ENCODE results near the gene UBXN2A.
A peak's percentile ranks its signal among the peaks of the same experiment; 100 is the strongest.
"Not testable (repeated sequence)": the region's sequence is repeated elsewhere in the genome, so short reads cannot be mapped to it uniquely, and the experiment has no call there.

UBXN2A gene

GRCh38 chr2:24007693-24008092 lies 67.4 kb downstream of the UBXN2A start:
- Histone ChIP-seq H3K4me2 (ENCODE audit: low read length) (no peak overlapping the region), H3K9ac (ENCODE audit: low read depth, low read length) (no peak overlapping the region), H3K4me3 (ENCODE audit: low read length) (no peak overlapping the region), H3K4me1 (ENCODE audit: control insufficient read depth, insufficient read depth, low read length) (peaks cover 18% of the 10 kb centered on the region), H3K36me3 (ENCODE audit: insufficient read depth, low read length) (no peaks in the 10 kb centered on the region), H3K27me3 (ENCODE audit: control insufficient read depth, insufficient read depth, low read length) (no peaks in the 10 kb centered on the region), H3K9me3 (replicated peaks; ENCODE audit: low read length) (no peaks in the 10 kb centered on the region)

- Histone ChIP-seq H3K9ac (ENCODE audit: low read depth, low read length) (no peak overlapping the region), H3K36me3 (ENCODE audit: insufficient read depth, low read length) (no peaks in the 10 kb centered on the region), H3K4me1 (ENCODE audit: control insufficient read depth, insufficient read depth, low read length) (peaks cover 18% of the 10 kb centered on the region), H3K9me3 (replicated peaks; ENCODE audit: low read length) (no peaks in the 10 kb centered on the region), H3K4me3 (ENCODE audit: low read length) (peak overlapping the region; percentile 73), H3K4me2 (ENCODE audit: low read length) (no peak overlapping the region), H3K27me3 (ENCODE audit: control insufficient read depth, insufficient read depth, low read length) (no peaks in the 10 kb centered on the region)
Measured at GRCh38 chr2:24008672-24009366, 68.6 kb downstream of the UBXN2A start.

GRCh38 chr2:24009367-24009679 lies 69.1 kb downstream of the UBXN2A start:
- Histone ChIP-seq H3K4me2 (ENCODE audit: low read length) (peak overlapping the region; percentile 94), H3K9ac (ENCODE audit: low read depth, low read length) (peak overlapping the region; percentile 79), H3K9me3 (replicated peaks; ENCODE audit: low read length) (no peaks in the 10 kb centered on the region), H3K4me1 (ENCODE audit: control insufficient read depth, insufficient read depth, low read length) (peaks cover 18% of the 10 kb centered on the region), H3K4me3 (ENCODE audit: low read length) (peak overlapping the region; percentile 73), H3K27me3 (ENCODE audit: control insufficient read depth, insufficient read depth, low read length) (no peaks in the 10 kb centered on the region), H3K36me3 (ENCODE audit: insufficient read depth, low read length) (no peaks in the 10 kb centered on the region)

GRCh38 chr2:24009680-24010476 lies 69.6 kb downstream of the UBXN2A start, which contains the start of gene MFSD2B:
Gene MFSD2B, plus strand, starts transcription at chr2:24010085. Its CDS starts 12 bp downstream, at chr2:24010097.
- H3K4me3 ChIP-seq (ENCODE audit: low read length): peak within 1 kb of the TSS; percentile 73
- no peaks in the 10 kb centered on the region for H3K36me3 ChIP-seq (ENCODE audit: insufficient read depth, low read length)
- peaks cover 22% of the 10 kb centered on the region for H3K4me1 ChIP-seq (ENCODE audit: control insufficient read depth, insufficient read depth, low read length)
- H3K27me3 ChIP-seq (ENCODE audit: control insufficient read depth, insufficient read depth, low read length): no peaks in the 10 kb centered on the region
- peak within 1 kb of the TSS; percentile 79 for H3K9ac ChIP-seq (ENCODE audit: low read depth, low read length)
- H3K4me2 ChIP-seq (ENCODE audit: low read length): peak within 1 kb of the TSS; percentile 94
- no peaks in the 10 kb centered on the region for H3K9me3 ChIP-seq (replicated peaks; ENCODE audit: low read length)

GRCh38 chr2:24010477-24011249 lies 70.4 kb downstream of the UBXN2A start:
- no peaks in the 10 kb centered on the region for H3K9me3 ChIP-seq (replicated peaks; ENCODE audit: low read length)
- peak overlapping the region; percentile 73 for H3K4me3 ChIP-seq (ENCODE audit: low read length)
- H3K4me1 ChIP-seq (ENCODE audit: control insufficient read depth, insufficient read depth, low read length): peaks cover 30% of the 10 kb centered on the region
- no peaks in the 10 kb centered on the region for H3K27me3 ChIP-seq (ENCODE audit: control insufficient read depth, insufficient read depth, low read length)
- H3K36me3 ChIP-seq (ENCODE audit: insufficient read depth, low read length): no peaks in the 10 kb centered on the region
- peak overlapping the region; percentile 94 for H3K4me2 ChIP-seq (ENCODE audit: low read length)
- peak overlapping the region; percentile 79 for H3K9ac ChIP-seq (ENCODE audit: low read depth, low read length)

- Histone ChIP-seq H3K27me3 (ENCODE audit: control insufficient read depth, insufficient read depth, low read length) (no peaks in the 10 kb centered on the region), H3K4me2 (ENCODE audit: low read length) (no peak overlapping the region), H3K9ac (ENCODE audit: low read depth, low read length) (no peak overlapping the region), H3K4me3 (ENCODE audit: low read length) (no peak overlapping the region), H3K4me1 (ENCODE audit: control insufficient read depth, insufficient read depth, low read length) (peaks cover 38% of the 10 kb centered on the region), H3K36me3 (ENCODE audit: insufficient read depth, low read length) (no peaks in the 10 kb centered on the region), H3K9me3 (replicated peaks; ENCODE audit: low read length) (no peaks in the 10 kb centered on the region)
Measured at GRCh38 chr2:24011250-24012104, 71.2 kb downstream of the UBXN2A start.

GRCh38 chr2:24012521-24013188 lies 72.4 kb downstream of the UBXN2A start:
- Histone ChIP-seq H3K9ac (ENCODE audit: low read depth, low read length) (no peak overlapping the region), H3K36me3 (ENCODE audit: insufficient read depth, low read length) (no peaks in the 10 kb centered on the region), H3K4me2 (ENCODE audit: low read length) (no peak overlapping the region), H3K4me3 (ENCODE audit: low read length) (no peak overlapping the region), H3K4me1 (ENCODE audit: control insufficient read depth, insufficient read depth, low read length) (peaks cover 45% of the 10 kb centered on the region), H3K27me3 (ENCODE audit: control insufficient read depth, insufficient read depth, low read length) (no peaks in the 10 kb centered on the region), H3K9me3 (replicated peaks; ENCODE audit: low read length) (no peaks in the 10 kb centered on the region)

GRCh38 chr2:24014902-24015301 lies 74.6 kb downstream of the UBXN2A start:
- H3K9me3 ChIP-seq (replicated peaks; ENCODE audit: low read length); H3K36me3 ChIP-seq (ENCODE audit: insufficient read depth, low read length); H3K4me3 ChIP-seq (ENCODE audit: low read length); H3K27me3 ChIP-seq (ENCODE audit: control insufficient read depth, insufficient read depth, low read length): not testable (repeated sequence)
- H3K4me1 ChIP-seq (ENCODE audit: control insufficient read depth, insufficient read depth, low read length): peaks cover 39% of the 10 kb centered on the region
- peak overlapping the region; percentile 18 for H3K9ac ChIP-seq (ENCODE audit: low read depth, low read length)
- H3K4me2 ChIP-seq (ENCODE audit: low read length): peak overlapping the region; percentile 63

GRCh38 chr2:24015562-24016375 lies 75.5 kb downstream of the UBXN2A start:
- H3K9me3 ChIP-seq (replicated peaks; ENCODE audit: low read length): no peaks in the 10 kb centered on the region
- H3K9ac ChIP-seq (ENCODE audit: low read depth, low read length): peak overlapping the region; percentile 64
- peak overlapping the region; percentile 63 for H3K4me2 ChIP-seq (ENCODE audit: low read length)
- no peaks in the 10 kb centered on the region for H3K36me3 ChIP-seq (ENCODE audit: insufficient read depth, low read length)
- H3K4me1 ChIP-seq (ENCODE audit: control insufficient read depth, insufficient read depth, low read length): peaks cover 31% of the 10 kb centered on the region
- no peaks in the 10 kb centered on the region for H3K27me3 ChIP-seq (ENCODE audit: control insufficient read depth, insufficient read depth, low read length)
- peak overlapping the region; percentile 23 for H3K4me3 ChIP-seq (ENCODE audit: low read length)

- no peaks in the 10 kb centered on the region for H3K9me3 ChIP-seq (replicated peaks; ENCODE audit: low read length)
- H3K4me2 ChIP-seq (ENCODE audit: low read length): peak overlapping the region; percentile 55
- no peaks in the 10 kb centered on the region for H3K36me3 ChIP-seq (ENCODE audit: insufficient read depth, low read length)
- H3K4me1 ChIP-seq (ENCODE audit: control insufficient read depth, insufficient read depth, low read length): peaks cover 31% of the 10 kb centered on the region
- peak overlapping the region; percentile 64 for H3K9ac ChIP-seq (ENCODE audit: low read depth, low read length)
- no peak overlapping the region for H3K4me3 ChIP-seq (ENCODE audit: low read length)
- H3K27me3 ChIP-seq (ENCODE audit: control insufficient read depth, insufficient read depth, low read length): no peaks in the 10 kb centered on the region
Measured at GRCh38 chr2:24016376-24016761, 76.1 kb downstream of the UBXN2A start.
